K562 treated with DMSO at 1 percent for 24 hours (cell line): ENCODE data around the gene KCNMB2. TPM values are rescaled to one million over a fixed set of nuclear protein-coding genes. Genes with fewer than 3 reads are reported as not detected.

Source experiments
- total RNA-seq: library from RNA; unstranded; fragments of 300-600 nt; gene quantifications from 2 replicates; pipeline ENCODE4 v1.2.3, GENCODE V29; 2022; ENCODE audit warnings: low read depth; ENCODE audit not compliant: insufficient read depth

The KCNMB2 gene
- 0.38 TPM in 1 of 2 replicates, not detected in the other for total RNA-seq

DNA sequence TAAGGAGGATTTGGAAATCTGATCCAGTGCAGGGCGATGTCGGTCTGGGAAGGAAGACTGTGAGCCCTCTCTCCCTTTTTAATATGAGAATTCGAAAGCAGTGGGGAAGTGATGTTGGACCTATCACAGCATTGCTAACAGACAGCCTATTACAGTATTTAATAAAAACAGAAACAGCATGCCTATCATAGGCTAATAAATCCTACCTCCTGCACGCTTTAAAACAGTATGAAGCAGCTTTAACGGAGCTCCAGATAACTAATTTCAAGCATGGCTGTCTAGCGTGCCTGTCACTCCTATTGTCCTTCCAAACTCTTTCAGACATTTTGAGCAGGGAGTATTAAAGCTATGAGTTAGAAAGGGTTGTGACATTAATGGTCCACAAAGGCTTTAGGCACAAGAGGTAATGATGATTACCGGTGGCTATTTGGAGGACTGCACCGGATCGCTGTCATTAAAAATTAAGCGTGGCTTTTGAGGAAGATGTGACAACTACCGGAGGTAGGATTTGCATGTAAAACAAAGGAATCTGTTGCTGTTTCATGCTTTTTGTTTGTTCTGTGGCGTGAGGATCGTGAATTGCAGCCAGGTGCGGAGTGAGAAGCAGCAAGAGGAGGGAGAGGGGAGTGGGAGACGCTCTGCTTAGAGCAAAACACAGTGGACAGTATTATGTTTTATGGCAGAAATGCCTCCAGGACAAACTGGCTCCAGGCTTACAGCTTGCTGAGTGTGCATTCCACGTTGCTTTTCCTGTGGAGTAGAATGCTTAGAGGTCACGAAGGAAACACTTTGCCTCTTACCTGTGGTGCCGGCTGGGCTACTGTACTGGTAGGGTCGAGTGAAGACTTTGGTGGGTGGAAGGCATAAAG, at the start of gene KCNMB2:
Gene KCNMB2, plus strand, starts transcription at position 226 of the 869 bp plus-strand sequence.

